SK-N-SH (cell line): Measurements from ENCODE around the gene ZNF219. TPM values are rescaled to one million over a fixed set of nuclear protein-coding genes. Genes with fewer than 3 reads are reported as not detected.

Experiments
- CTCF ChIA-PET: fragments of 300-600, 350-600 bp; formaldehyde crosslinking; extraction: SDS; loops from one replicate; lab custom pipeline; 2021; lab: Yijun Ruan, JAX
- POLR2A ChIA-PET: fragments of 350-600 bp; sonication (Branson Sonifier 250); formaldehyde crosslinking; extraction: SDS; loops from one replicate; lab custom pipeline; 2020; ENCODE audit warnings: antibody characterized with exemption, inconsistent platforms; lab: Yijun Ruan, JAX
- DNase-seq: peaks from one replicate; pipeline ENCODE4 v3.0.0; 2012
- H2AFZ ChIP-seq: fragments of 200-600 bp; sonication (generic); 2 replicates; pipeline ENCODE4 v1.8.1; 2016; ENCODE audit warnings: antibody characterized with exemption, mild to moderate bottlenecking, low read depth
- H3F3A ChIP-seq: fragments of 200-600 bp; sonication (generic); replicated peaks from 2 replicates; pipeline ENCODE3; 2016; ENCODE audit warnings: antibody characterized with exemption, mild to moderate bottlenecking; ENCODE audit not compliant: insufficient read depth
- H3K27ac ChIP-seq, 2 experiments: fragments of 200-500 bp in 1 of 2; fragments of 200-600 bp in 1 of 2; sonication (Bioruptor generic) in 1 of 2; sonication (generic), shearing (Covaris generic) in 1 of 2; 2 replicates each; pipeline versions ENCODE4 v1.5.1 to v1.6.1; 2014 to 2016; ENCODE audit warnings: low read depth in 2 of 2, inconsistent platforms in 1 of 2, low read length in 1 of 2, mild to moderate bottlenecking in 1 of 2, mixed read lengths in 1 of 2
- H3K27me3 ChIP-seq: fragments of 200-600 bp; sonication (generic), shearing (Covaris generic); 2 replicates; pipeline ENCODE4 v1.6.1; 2016; ENCODE audit warnings: mixed run types; ENCODE audit not compliant: insufficient read depth
- H3K36me3 ChIP-seq, 2 experiments: fragments of 200-500 bp in 1 of 2; fragments of 200-600 bp in 1 of 2; sonication (Bioruptor generic) in 1 of 2; sonication (generic) in 1 of 2; replicated peaks in 1 of 2; 2 replicates each; pipeline versions ENCODE3 to v1.5.1; 2014 to 2016; ENCODE audit warnings: low read length in 1 of 2, mild to moderate bottlenecking in 1 of 2; ENCODE audit not compliant: insufficient read depth in 2 of 2, control insufficient read depth in 1 of 2
- H3K4me1 ChIP-seq, 2 experiments: fragments of 200-500 bp in 1 of 2; fragments of 200-600 bp in 1 of 2; sonication (Bioruptor generic) in 1 of 2; sonication (generic), shearing (Covaris generic) in 1 of 2; 2 replicates each; pipeline versions ENCODE4 v1.5.1 to v1.6.1; 2014 to 2016; ENCODE audit warnings: low read depth in 1 of 2, low read length in 1 of 2, mixed run types in 1 of 2; ENCODE audit not compliant: insufficient read depth in 2 of 2, control insufficient read depth in 1 of 2
- H3K4me2 ChIP-seq: fragments of 200-600 bp; sonication (generic), shearing (Covaris generic); 2 replicates; pipeline ENCODE4 v1.6.1; 2017; ENCODE audit warnings: mixed run types
- H3K4me3 ChIP-seq, 2 experiments: fragments of 200-500 bp in 1 of 2; fragments of 200-600 bp in 1 of 2; sonication (Bioruptor generic) in 1 of 2; sonication (generic), shearing (Covaris generic) in 1 of 2; 2 replicates each; pipeline versions ENCODE4 v1.5.1 to v1.8.1; 2014 to 2016; ENCODE audit warnings: low read depth in 2 of 2, inconsistent platforms in 1 of 2, low read length in 1 of 2, mild to moderate bottlenecking in 1 of 2, mixed read lengths in 1 of 2, moderate library complexity in 1 of 2
- H3K79me2 ChIP-seq: fragments of 200-600 bp; sonication (generic); 2 replicates; pipeline ENCODE4 v1.8.1; 2017; ENCODE audit warnings: mild to moderate bottlenecking; ENCODE audit not compliant: insufficient read depth
- H3K9ac ChIP-seq: fragments of 200-600 bp; sonication (generic); 2 replicates; pipeline ENCODE4 v1.6.1; 2017; ENCODE audit warnings: mixed run types
- H3K9me2 ChIP-seq: fragments of 200-600 bp; sonication (generic); 2 replicates; pipeline ENCODE4 v1.6.1; 2017; ENCODE audit warnings: mixed run types
- H3K9me3 ChIP-seq: fragments of 200-600 bp; sonication (generic); 2 replicates; pipeline ENCODE4 v1.6.1; 2017; ENCODE audit warnings: mixed run types, mild to moderate bottlenecking, moderate library complexity
- H4K20me1 ChIP-seq: fragments of 200-600 bp; sonication (generic); 2 replicates; pipeline ENCODE4 v1.6.1; 2017; ENCODE audit warnings: mild to moderate bottlenecking, mixed run types; ENCODE audit not compliant: insufficient read depth
- CTCF ChIP-seq: fragments of 200-600 bp; sonication (generic); IDR thresholded peaks from 2 replicates; pipeline ENCODE4 v1.6.1; 2017; ENCODE audit warnings: antibody characterized with exemption, mild to moderate bottlenecking, moderate library complexity
- EZH2phosphoT487 ChIP-seq: fragments of 200-600 bp; sonication (generic); IDR thresholded peaks from 2 replicates; pipeline ENCODE4 v1.6.1; 2017; ENCODE audit warnings: low read depth, mixed run types, mild to moderate bottlenecking, antibody characterized with exemption, moderate library complexity, borderline replicate concordance
- FOXJ3 ChIP-seq: sonication (generic); formaldehyde crosslinking; IDR thresholded peaks from 2 replicates; pipeline ENCODE4 v1.5.1; 2020; ENCODE audit warnings: mild to moderate bottlenecking, missing genetic modification reagents
- GATA2 ChIP-seq: sonication (generic); formaldehyde crosslinking; IDR thresholded peaks from 2 replicates; pipeline ENCODE4 v1.5.0; 2020; ENCODE audit warnings: mild to moderate bottlenecking, missing genetic modification reagents
- JUND ChIP-seq: IDR thresholded peaks from 2 replicates; pipeline ENCODE4 v1.4.0; 2012
- MXI1 ChIP-seq: IDR thresholded peaks from 2 replicates; pipeline ENCODE4 v1.6.1; 2012; ENCODE audit warnings: mild to moderate bottlenecking, low read depth, low read length, improper control_type of control experiment
- PBX3 ChIP-seq: IDR thresholded peaks from 2 replicates; pipeline ENCODE4; 2012
- SMC3 ChIP-seq: IDR thresholded peaks from 2 replicates; pipeline ENCODE4 v1.6.1; 2012; ENCODE audit warnings: low read depth, low read length, improper control_type of control experiment
- TEAD4 ChIP-seq: IDR thresholded peaks from 2 replicates; pipeline ENCODE4 v1.4.0; 2012; ENCODE audit warnings: mild to moderate bottlenecking, borderline replicate concordance; ENCODE audit not compliant: insufficient read depth
- YY1 ChIP-seq: IDR thresholded peaks from 2 replicates; pipeline ENCODE4 v1.4.0; 2012; ENCODE audit warnings: low read depth, mild to moderate bottlenecking
- ZBTB33 ChIP-seq: IDR thresholded peaks from 2 replicates; pipeline ENCODE4 v1.4.0; 2012; ENCODE audit warnings: low read depth, borderline replicate concordance
- WGBS: methylation state at CpG from one replicate; pipeline ENCODE4 v1.1.6; 2017; ENCODE audit warnings: low lambda C conversion rate; 5-methylcytosine and 5-hydroxymethylcytosine counted together
- polyA plus RNA-seq, 3 experiments: library from polyadenylated mRNA; depleted of rRNA; stranded (reverse); fragments of >200 nt; gene quantifications; 2 replicates each; pipeline ENCODE4 v1.2.3, GENCODE V29; 2012
- TF ChIP-seq, protein P1 (sequence below): IDR thresholded peaks from 2 replicates; pipeline ENCODE4 v1.4.0; 2012; ENCODE audit warnings: low read depth
- TF ChIP-seq, protein P2 (sequence below): IDR thresholded peaks from 2 replicates; pipeline ENCODE4 v1.4.0; 2012; ENCODE audit warnings: low read depth, borderline replicate concordance

ZNF219 gene
- polyA plus RNA-seq, 1 of the 3 experiments (the other 2 are of a cell fraction) = 24.1 TPM

DNA sequence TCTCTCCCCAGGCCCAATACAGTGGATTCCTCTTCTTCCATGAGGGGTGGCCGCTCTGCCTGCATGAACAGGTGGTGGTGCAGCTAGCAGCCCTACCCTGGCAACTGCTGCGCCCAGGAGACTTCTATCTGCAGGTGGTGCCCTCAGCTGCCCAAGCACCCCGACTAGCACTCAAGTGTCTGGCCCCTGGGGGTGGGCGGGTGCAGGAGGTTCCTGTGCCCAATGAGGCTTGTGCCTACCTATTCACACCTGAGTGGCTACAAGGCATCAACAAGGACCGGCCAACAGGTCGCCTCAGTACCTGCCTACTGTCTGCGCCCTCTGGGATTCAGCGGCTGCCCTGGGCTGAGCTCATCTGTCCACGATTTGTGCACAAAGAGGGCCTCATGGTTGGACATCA, 24.5 kb downstream of the ZNF219 start:
- H4K20me1 ChIP-seq = 0 out of 2 replicates have a peak, but pooled peaks cover 8% of the 10 kb centered on the region
- TF ChIP-seq, protein P1, sequence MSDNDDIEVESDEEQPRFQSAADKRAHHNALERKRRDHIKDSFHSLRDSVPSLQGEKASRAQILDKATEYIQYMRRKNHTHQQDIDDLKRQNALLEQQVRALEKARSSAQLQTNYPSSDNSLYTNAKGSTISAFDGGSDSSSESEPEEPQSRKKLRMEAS = no peak
- TF ChIP-seq GATA2 (CRISPR knock-in tag) = no peak
- TF ChIP-seq, protein P2, sequence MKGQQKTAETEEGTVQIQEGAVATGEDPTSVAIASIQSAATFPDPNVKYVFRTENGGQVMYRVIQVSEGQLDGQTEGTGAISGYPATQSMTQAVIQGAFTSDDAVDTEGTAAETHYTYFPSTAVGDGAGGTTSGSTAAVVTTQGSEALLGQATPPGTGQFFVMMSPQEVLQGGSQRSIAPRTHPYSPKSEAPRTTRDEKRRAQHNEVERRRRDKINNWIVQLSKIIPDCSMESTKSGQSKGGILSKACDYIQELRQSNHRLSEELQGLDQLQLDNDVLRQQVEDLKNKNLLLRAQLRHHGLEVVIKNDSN = no peak
- TF ChIP-seq MXI1 = no peak
- TF ChIP-seq CTCF = no peak
- TF ChIP-seq TEAD4 = no peak
- TF ChIP-seq FOXJ3 (CRISPR knock-in tag) = no peak
- no peak for TF ChIP-seq ZBTB33
- TF ChIP-seq JUND = no peak
- TF ChIP-seq EZH2phosphoT487 = no peak
- TF ChIP-seq PBX3 = no peak
- no peak for TF ChIP-seq SMC3
- no peak for TF ChIP-seq YY1
- no peaks in the 10 kb centered on the region for H3K27me3 ChIP-seq
- ChIA-PET POLR2A (no interaction called here), CTCF (interaction anchor here (2.1 to 13.2 kb wide), 3 partner anchors 14 to 59 kb away, joined by 7 to 296 read pairs (median 72); partner anchors contain the start of gene ZNF219)
- no peaks in the 10 kb centered on the region for H3K9me2 ChIP-seq
- peaks cover 18 to 31% of the 10 kb centered on the region in 2 experiments for H3K4me1 ChIP-seq
- peaks cover 52 to 63% of the 10 kb centered on the region in 2 experiments for H3K36me3 ChIP-seq
- no peak for DNase-seq
- 97% methylated on average over 7 of the region's 9 CpGs for WGBS
- H3K79me2 ChIP-seq = peaks cover 57% of the 10 kb centered on the region
- H3K9ac ChIP-seq = no peak overlapping the region
- no peak overlapping the region; a peak in 1 of 4 replicates for H3K27ac ChIP-seq
- no peak overlapping the region for H2AFZ ChIP-seq
- H3K4me2 ChIP-seq = no peak overlapping the region
- H3F3A ChIP-seq = peaks cover 20% of the 10 kb centered on the region
- H3K4me3 ChIP-seq = no peak overlapping the region
- H3K9me3 ChIP-seq = no peaks in the 10 kb centered on the region
